OCI-M2 (cell line): ENCODE data around the gene TAOK3.

Source experiments
- DNase-seq: peaks from one replicate; lab custom pipeline; 2025; ENCODE audit not compliant: unreplicated experiment; lab: John Stamatoyannopoulos, UW

The TAOK3 gene

GRCh38 chr12:118102070-118102469 lies 270.6 kb downstream of the TAOK3 start:
- no peak for DNase-seq

- DNase-seq, result no peak
Observed at GRCh38 chr12:118101051-118101450, 271.7 kb downstream of the TAOK3 start.
